K562 (cell line): ENCODE data around the gene DOK4. TPM values are rescaled to one million over a fixed set of nuclear protein-coding genes. Genes with fewer than 3 reads are reported as not detected.

ENCODE experiments used
- CBFA2T2 ChIP-seq: fragments of 450-650 bp; conservative IDR thresholded peaks from 2 replicates; pipeline ENCODE4 v1.6.1; 2017; ENCODE audit warnings: mild to moderate bottlenecking
- CBX2 ChIP-seq: fragments of 200-600 bp; sonication (generic); IDR thresholded peaks from one replicate; pipeline ENCODE4 v1.6.1; 2012; ENCODE audit warnings: mild to moderate bottlenecking, low read length, inconsistent platforms; ENCODE audit not compliant: insufficient read depth, poor library complexity, severe bottlenecking
- FOXK2 ChIP-seq, 2 experiments: fragments of 450-650 bp; IDR thresholded peaks in 1 of 2; conservative IDR thresholded peaks in 1 of 2; 2 replicates each; pipeline ENCODE4 v1.6.1; 2016; ENCODE audit warnings: low read depth in 2 of 2, mild to moderate bottlenecking in 1 of 2
- HNRNPUL1 ChIP-seq: fragments of 200-400 bp; formaldehyde crosslinking; IDR thresholded peaks from 2 replicates; pipeline ENCODE4 v1.6.1; 2017; ENCODE audit warnings: low read length
- MTF1 ChIP-seq: fragments of 250-450 bp; sonication (Bioruptor Pico); IDR thresholded peaks from 2 replicates; pipeline ENCODE4 v1.9.0; 2021; ENCODE audit warnings: moderate library complexity, mild to moderate bottlenecking, inconsistent platforms, borderline replicate concordance
- MYC ChIP-seq, 2 experiments: fragments of 250-450 bp in 1 of 2; sonication (Bioruptor Pico) in 1 of 2; IDR thresholded peaks; 2 replicates each; pipeline versions ENCODE4 v1.5.1 to v1.6.1; 2012 to 2021; ENCODE audit warnings: low read depth in 2 of 2, borderline replicate concordance in 1 of 2, improper control_type of control experiment in 1 of 2, low read length in 1 of 2, mild to moderate bottlenecking in 1 of 2, moderate library complexity in 1 of 2
- NONO ChIP-seq, 2 experiments: fragments of 200-400 bp in 1 of 2; fragments of 450-650 bp in 1 of 2; formaldehyde crosslinking in 1 of 2; IDR thresholded peaks; 2 replicates each; pipeline ENCODE4 v1.6.1; 2017; ENCODE audit warnings: low read depth in 2 of 2, mild to moderate bottlenecking in 2 of 2, moderate library complexity in 2 of 2, low read length in 1 of 2
- POLR3G ChIP-seq: IDR thresholded peaks from 2 replicates; pipeline ENCODE4 v1.6.1; 2011; ENCODE audit not compliant: insufficient read length, insufficient replicate concordance; ENCODE audit errors: extremely low read depth
- SP1 ChIP-seq: sonication (generic); formaldehyde crosslinking; IDR thresholded peaks from 2 replicates; pipeline ENCODE4 v1.8.1; 2022; ENCODE audit warnings: mild to moderate bottlenecking, missing genetic modification reagents
- ZNF274 ChIP-seq: IDR thresholded peaks from 2 replicates; pipeline ENCODE4 v1.6.1; 2011; ENCODE audit warnings: low read depth, mild to moderate bottlenecking, low read length, moderate library complexity, borderline replicate concordance
- ZNF589 ChIP-seq: fragments of 200-800 bp; sonication (Bioruptor generic); IDR thresholded peaks from 2 replicates; pipeline ENCODE4 v1.6.1; 2016; ENCODE audit warnings: low read depth, missing genetic modification characterization, missing compliant biosample characterization
- polyA plus RNA-seq, 8 experiments: library from polyadenylated mRNA; depleted of rRNA in 4 of 8; stranded (reverse) in 5 of 8; unstranded in 3 of 8; fragments of >200 nt; fragmentation: Nextera tagmentation in 2 of 8; fragmentation: Illumina TruSeq in 1 of 8; extraction: Ambion mirVana in 2 of 8; extraction: Trizol in 1 of 8; gene quantifications; 2 replicates each; pipeline versions ENCODE4 v1.2.1 to v1.2.3, GENCODE V29; 2011 to 2014; ENCODE audit warnings: inconsistent platforms in 1 of 8, missing spikeins in 1 of 8
- total RNA-seq, 7 experiments: library from RNA; depleted of rRNA in 6 of 7; stranded (reverse); fragments of >200 nt in 6 of 7; fragmentation: Illumina TruSeq in 2 of 7; extraction: Trizol in 2 of 7; gene quantifications; 2 replicates each; pipeline versions ENCODE4 v1.2.1 to v1.2.3, GENCODE V29; 2011 to 2021; ENCODE audit warnings: low replicate concordance in 1 of 7
- TF ChIP-seq, protein P1 (sequence below): sonication (generic); formaldehyde crosslinking; IDR thresholded peaks from 2 replicates; pipeline ENCODE4 v1.8.0; 2022; ENCODE audit warnings: mild to moderate bottlenecking, missing genetic modification reagents
- TF ChIP-seq, protein P2 (sequence below), 2 experiments: fragments of 450-650 bp; IDR thresholded peaks; 2 replicates each; pipeline ENCODE4 v1.6.1; 2016
- TF ChIP-seq, protein P3 (sequence below): fragments of 450-650 bp; formaldehyde crosslinking; conservative IDR thresholded peaks from 2 replicates; pipeline ENCODE4 v1.4.0; 2022; ENCODE audit warnings: mild to moderate bottlenecking, missing genetic modification characterization
- TF ChIP-seq, protein P4 (sequence below): fragments of 250-450 bp; sonication (Bioruptor Pico); IDR thresholded peaks from 2 replicates; pipeline ENCODE4 v1.4.0; 2020
- TF ChIP-seq, protein P5 (sequence below): fragments of 450-650 bp; conservative IDR thresholded peaks from 2 replicates; pipeline ENCODE4 v1.6.1; 2016; ENCODE audit warnings: missing genetic modification characterization, low read depth, mild to moderate bottlenecking, missing compliant biosample characterization, moderate library complexity
- TF ChIP-seq, protein P6 (sequence below): fragments of 450-650 bp; formaldehyde crosslinking; IDR thresholded peaks from 2 replicates; pipeline ENCODE4 v1.4.0; 2020; ENCODE audit warnings: mild to moderate bottlenecking, moderate library complexity

Gene DOK4
- total and polyA plus RNA-seq, 9 of the 15 experiments (the other 6 are each of a cell fraction or from before 2014, with no cell fraction given): 0.10 to 14.4 (median 8.3) TPM

DNA sequence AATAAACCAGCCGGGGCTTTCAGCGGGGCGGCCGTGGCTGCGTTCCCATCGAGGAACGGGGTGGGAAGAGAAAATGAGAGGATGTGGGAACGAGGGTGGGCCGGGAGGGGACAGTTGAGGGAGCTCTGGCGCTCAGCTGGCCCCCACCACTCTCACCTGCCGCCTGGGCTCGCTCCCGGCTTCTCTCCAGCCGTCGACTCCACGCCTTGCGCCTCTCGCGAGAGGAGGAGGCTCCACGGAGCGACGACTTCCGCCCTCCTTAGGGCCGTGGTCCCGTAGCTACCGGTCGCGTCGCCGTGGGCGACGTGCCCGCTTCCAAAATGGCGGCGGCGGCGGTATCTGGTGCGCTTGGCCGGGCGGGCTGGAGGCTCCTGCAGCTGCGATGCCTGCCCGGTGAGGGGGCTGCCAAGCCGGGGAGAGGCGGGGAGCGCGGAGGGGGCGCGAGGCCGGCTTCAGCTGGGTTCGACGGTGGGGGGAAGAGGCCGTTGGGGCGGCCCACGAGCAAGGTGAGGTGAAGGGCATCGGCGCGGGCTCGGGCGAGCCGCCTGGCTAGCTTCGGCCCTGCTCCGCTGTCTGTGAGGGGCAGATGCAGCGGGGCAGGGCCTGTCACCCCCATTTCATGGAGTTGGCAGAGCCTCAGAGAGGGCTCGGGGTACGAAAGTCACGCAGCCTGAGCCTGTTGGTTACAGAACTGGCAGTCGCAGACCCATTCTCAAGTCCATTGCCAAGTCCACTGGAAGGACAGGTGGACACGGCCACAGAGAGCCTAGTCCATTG lies 38.9 kb downstream of the DOK4 start, which contains the start of the genes CIAPIN1 and COQ9 (continued):
- TF ChIP-seq, protein P1, sequence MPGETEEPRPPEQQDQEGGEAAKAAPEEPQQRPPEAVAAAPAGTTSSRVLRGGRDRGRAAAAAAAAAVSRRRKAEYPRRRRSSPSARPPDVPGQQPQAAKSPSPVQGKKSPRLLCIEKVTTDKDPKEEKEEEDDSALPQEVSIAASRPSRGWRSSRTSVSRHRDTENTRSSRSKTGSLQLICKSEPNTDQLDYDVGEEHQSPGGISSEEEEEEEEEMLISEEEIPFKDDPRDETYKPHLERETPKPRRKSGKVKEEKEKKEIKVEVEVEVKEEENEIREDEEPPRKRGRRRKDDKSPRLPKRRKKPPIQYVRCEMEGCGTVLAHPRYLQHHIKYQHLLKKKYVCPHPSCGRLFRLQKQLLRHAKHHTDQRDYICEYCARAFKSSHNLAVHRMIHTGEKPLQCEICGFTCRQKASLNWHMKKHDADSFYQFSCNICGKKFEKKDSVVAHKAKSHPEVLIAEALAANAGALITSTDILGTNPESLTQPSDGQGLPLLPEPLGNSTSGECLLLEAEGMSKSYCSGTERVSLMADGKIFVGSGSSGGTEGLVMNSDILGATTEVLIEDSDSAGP (CRISPR knock-in tag): no peak
- TF ChIP-seq, protein P2, sequence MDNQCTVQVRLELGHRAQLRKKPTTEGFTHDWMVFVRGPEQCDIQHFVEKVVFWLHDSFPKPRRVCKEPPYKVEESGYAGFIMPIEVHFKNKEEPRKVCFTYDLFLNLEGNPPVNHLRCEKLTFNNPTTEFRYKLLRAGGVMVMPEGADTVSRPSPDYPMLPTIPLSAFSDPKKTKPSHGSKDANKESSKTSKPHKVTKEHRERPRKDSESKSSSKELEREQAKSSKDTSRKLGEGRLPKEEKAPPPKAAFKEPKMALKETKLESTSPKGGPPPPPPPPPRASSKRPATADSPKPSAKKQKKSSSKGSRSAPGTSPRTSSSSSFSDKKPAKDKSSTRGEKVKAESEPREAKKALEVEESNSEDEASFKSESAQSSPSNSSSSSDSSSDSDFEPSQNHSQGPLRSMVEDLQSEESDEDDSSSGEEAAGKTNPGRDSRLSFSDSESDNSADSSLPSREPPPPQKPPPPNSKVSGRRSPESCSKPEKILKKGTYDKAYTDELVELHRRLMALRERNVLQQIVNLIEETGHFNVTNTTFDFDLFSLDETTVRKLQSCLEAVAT (IDR thresholded peaks at IDR 0.05): no peak
- TF ChIP-seq, protein P3, sequence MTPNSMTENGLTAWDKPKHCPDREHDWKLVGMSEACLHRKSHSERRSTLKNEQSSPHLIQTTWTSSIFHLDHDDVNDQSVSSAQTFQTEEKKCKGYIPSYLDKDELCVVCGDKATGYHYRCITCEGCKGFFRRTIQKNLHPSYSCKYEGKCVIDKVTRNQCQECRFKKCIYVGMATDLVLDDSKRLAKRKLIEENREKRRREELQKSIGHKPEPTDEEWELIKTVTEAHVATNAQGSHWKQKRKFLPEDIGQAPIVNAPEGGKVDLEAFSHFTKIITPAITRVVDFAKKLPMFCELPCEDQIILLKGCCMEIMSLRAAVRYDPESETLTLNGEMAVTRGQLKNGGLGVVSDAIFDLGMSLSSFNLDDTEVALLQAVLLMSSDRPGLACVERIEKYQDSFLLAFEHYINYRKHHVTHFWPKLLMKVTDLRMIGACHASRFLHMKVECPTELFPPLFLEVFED (CRISPR knock-in tag): no peak
- TF ChIP-seq, protein P4, sequence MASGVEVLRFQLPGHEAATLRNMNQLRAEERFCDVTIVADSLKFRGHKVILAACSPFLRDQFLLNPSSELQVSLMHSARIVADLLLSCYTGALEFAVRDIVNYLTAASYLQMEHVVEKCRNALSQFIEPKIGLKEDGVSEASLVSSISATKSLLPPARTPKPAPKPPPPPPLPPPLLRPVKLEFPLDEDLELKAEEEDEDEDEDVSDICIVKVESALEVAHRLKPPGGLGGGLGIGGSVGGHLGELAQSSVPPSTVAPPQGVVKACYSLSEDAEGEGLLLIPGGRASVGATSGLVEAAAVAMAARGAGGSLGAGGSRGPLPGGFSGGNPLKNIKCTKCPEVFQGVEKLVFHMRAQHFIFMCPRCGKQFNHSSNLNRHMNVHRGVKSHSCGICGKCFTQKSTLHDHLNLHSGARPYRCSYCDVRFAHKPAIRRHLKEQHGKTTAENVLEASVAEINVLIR (CRISPR knock-in tag): peak; percentile 76
- TF ChIP-seq ZNF589 (CRISPR knock-in tag): 0 out of 2 replicates have a peak, but pooled peaks have one; percentile 32
- no peak for TF ChIP-seq CBFA2T2
- TF ChIP-seq SP1 (CRISPR knock-in tag): peak; percentile 85
- TF ChIP-seq CBX2: no peak
- no peak for TF ChIP-seq FOXK2 (conservative IDR thresholded peaks at IDR 0.05 in 1 of 2, IDR thresholded peaks at IDR 0.05 in 1 of 2; ENCODE audit: low read depth in 2 of 2)
- no peak for TF ChIP-seq MTF1 (CRISPR knock-in tag)
- TF ChIP-seq HNRNPUL1: no peak
- TF ChIP-seq, protein P5, sequence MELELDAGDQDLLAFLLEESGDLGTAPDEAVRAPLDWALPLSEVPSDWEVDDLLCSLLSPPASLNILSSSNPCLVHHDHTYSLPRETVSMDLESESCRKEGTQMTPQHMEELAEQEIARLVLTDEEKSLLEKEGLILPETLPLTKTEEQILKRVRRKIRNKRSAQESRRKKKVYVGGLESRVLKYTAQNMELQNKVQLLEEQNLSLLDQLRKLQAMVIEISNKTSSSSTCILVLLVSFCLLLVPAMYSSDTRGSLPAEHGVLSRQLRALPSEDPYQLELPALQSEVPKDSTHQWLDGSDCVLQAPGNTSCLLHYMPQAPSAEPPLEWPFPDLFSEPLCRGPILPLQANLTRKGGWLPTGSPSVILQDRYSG: no peak
- no peak for TF ChIP-seq POLR3G
- no peak for TF ChIP-seq ZNF274
- peak; percentile 77 for TF ChIP-seq MYC (IDR thresholded peaks at IDR 0.05; ENCODE audit: low read depth, low read length)
- no peak for TF ChIP-seq MYC (CRISPR knock-in tag; IDR thresholded peaks at IDR 0.05; ENCODE audit: borderline replicate concordance, low read depth)
- peak in 1 of 2 experiments; percentile 72; a peak in 2 of 4 replicates for TF ChIP-seq NONO (IDR thresholded peaks at IDR 0.05; ENCODE audit: low read depth in 2 of 2, low read length in 1 of 2)
- TF ChIP-seq, protein P6, sequence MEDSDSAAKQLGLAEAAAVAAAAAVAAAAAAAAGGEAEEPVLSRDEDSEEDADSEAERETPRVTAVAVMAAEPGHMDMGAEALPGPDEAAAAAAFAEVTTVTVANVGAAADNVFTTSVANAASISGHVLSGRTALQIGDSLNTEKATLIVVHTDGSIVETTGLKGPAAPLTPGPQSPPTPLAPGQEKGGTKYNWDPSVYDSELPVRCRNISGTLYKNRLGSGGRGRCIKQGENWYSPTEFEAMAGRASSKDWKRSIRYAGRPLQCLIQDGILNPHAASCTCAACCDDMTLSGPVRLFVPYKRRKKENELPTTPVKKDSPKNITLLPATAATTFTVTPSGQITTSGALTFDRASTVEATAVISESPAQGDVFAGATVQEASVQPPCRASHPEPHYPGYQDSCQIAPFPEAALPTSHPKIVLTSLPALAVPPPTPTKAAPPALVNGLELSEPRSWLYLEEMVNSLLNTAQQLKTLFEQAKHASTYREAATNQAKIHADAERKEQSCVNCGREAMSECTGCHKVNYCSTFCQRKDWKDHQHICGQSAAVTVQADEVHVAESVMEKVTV (CRISPR knock-in tag): no peak
